ENCODE measurements around the gene CLDN6. TPM values are rescaled to one million over a fixed set of nuclear protein-coding genes. Genes with fewer than 3 reads are reported as not detected.

CLDN6 gene
- total RNA-seq, 2 donors from 2014 or later = not detected

- no peaks in the 10 kb centered on the region for H3K9me3 ChIP-seq (ENCODE audit: control insufficient read depth, low read length, poor library complexity, severe bottlenecking)
- Mint-ChIP-seq H3K4me1 (peaks cover 18% of the 10 kb centered on the region), H3K4me3 (peak overlapping the region; percentile 84), H3K27me3 (no peaks in the 10 kb centered on the region), H3K36me3 (ENCODE audit: low read depth) (no peaks in the 10 kb centered on the region), H3K27ac (no peak overlapping the region)
- no peak for ATAC-seq
- DNase-seq = no peak
Observed at GRCh38 chr16:3008690-3009037, 9.3 kb downstream of the CLDN6 start.

GRCh38 chr16:3007957-3008689 is 9.9 kb downstream of the CLDN6 start:
- Mint-ChIP-seq H3K27ac (no peak overlapping the region), H3K4me1 (peaks cover 18% of the 10 kb centered on the region), H3K27me3 (no peaks in the 10 kb centered on the region), H3K36me3 (ENCODE audit: low read depth) (no peaks in the 10 kb centered on the region), H3K4me3 (peak overlapping the region; percentile 84)
- H3K9me3 ChIP-seq (ENCODE audit: control insufficient read depth, low read length, poor library complexity, severe bottlenecking) = no peaks in the 10 kb centered on the region
- DNase-seq (no peak), ATAC-seq (no peak)

- DNase-seq (no peak), ATAC-seq (no peak)
- Mint-ChIP-seq H3K27ac (no peak overlapping the region), H3K4me1 (peaks cover 18% of the 10 kb centered on the region), H3K36me3 (ENCODE audit: low read depth) (no peaks in the 10 kb centered on the region), H3K4me3 (peak overlapping the region; percentile 84), H3K27me3 (no peaks in the 10 kb centered on the region)
- H3K9me3 ChIP-seq (ENCODE audit: control insufficient read depth, low read length, poor library complexity, severe bottlenecking) = no peaks in the 10 kb centered on the region
Observed at GRCh38 chr16:3007059-3007956, 10.7 kb downstream of the CLDN6 start.

- H3K36me3 Mint-ChIP-seq (ENCODE audit: low read depth) = no peaks in the 10 kb centered on the region
- DNase-seq (no peak), ATAC-seq (no peak)
- peaks cover 18% of the 10 kb centered on the region for H3K4me1 Mint-ChIP-seq
- peaks cover 7% of the 10 kb centered on the region for H3K27me3 Mint-ChIP-seq
- H3K4me3 Mint-ChIP-seq = peak overlapping the region; percentile 79
- no peak overlapping the region for H3K27ac Mint-ChIP-seq
- no peaks in the 10 kb centered on the region for H3K9me3 ChIP-seq (ENCODE audit: control insufficient read depth, low read length, poor library complexity, severe bottlenecking)
Observed at GRCh38 chr16:3004781-3005284, 13.2 kb downstream of the CLDN6 start.

- ATAC-seq = no peak
- DNase-seq = no peak
- Mint-ChIP-seq H3K27me3 (peaks cover 10% of the 10 kb centered on the region), H3K27ac (no peak overlapping the region), H3K4me1 (peaks cover 18% of the 10 kb centered on the region), H3K36me3 (ENCODE audit: low read depth) (no peaks in the 10 kb centered on the region), H3K4me3 (no peak overlapping the region)
- H3K9me3 ChIP-seq (ENCODE audit: control insufficient read depth, low read length, poor library complexity, severe bottlenecking) = no peaks in the 10 kb centered on the region
Observed at GRCh38 chr16:3004319-3004718, 13.7 kb downstream of the CLDN6 start.

GRCh38 chr16:3003582-3004270 is 14.3 kb downstream of the CLDN6 start:
- Mint-ChIP-seq H3K36me3 (ENCODE audit: low read depth) (no peaks in the 10 kb centered on the region), H3K4me1 (peaks cover 17% of the 10 kb centered on the region), H3K27ac (no peak overlapping the region), H3K4me3 (peak overlapping the region; percentile 85), H3K27me3 (peaks cover 15% of the 10 kb centered on the region)
- DNase-seq = peak; percentile 90 to 94 (median 91)
- no peaks in the 10 kb centered on the region for H3K9me3 ChIP-seq (ENCODE audit: control insufficient read depth, low read length, poor library complexity, severe bottlenecking)
- ATAC-seq = peak; percentile 99

GRCh38 chr16:3001316-3001715 is 16.7 kb downstream of the CLDN6 start:
- no peaks in the 10 kb centered on the region for H3K4me1 Mint-ChIP-seq
- DNase-seq (no peak), ATAC-seq (no peak)
- no peak overlapping the region for H3K4me3 Mint-ChIP-seq
- no peak overlapping the region for H3K27ac Mint-ChIP-seq
- peaks cover 15% of the 10 kb centered on the region for H3K27me3 Mint-ChIP-seq
- no peaks in the 10 kb centered on the region for H3K9me3 ChIP-seq (ENCODE audit: control insufficient read depth, low read length, poor library complexity, severe bottlenecking)
- H3K36me3 Mint-ChIP-seq (ENCODE audit: low read depth) = no peaks in the 10 kb centered on the region

GRCh38 chr16:3000540-3000939 is 17.4 kb downstream of the CLDN6 start:
- Mint-ChIP-seq H3K36me3 (ENCODE audit: low read depth) (no peaks in the 10 kb centered on the region), H3K27ac (no peak overlapping the region), H3K4me3 (no peak overlapping the region), H3K27me3 (peaks cover 15% of the 10 kb centered on the region), H3K4me1 (no peaks in the 10 kb centered on the region)
- ATAC-seq (no peak), DNase-seq (no peak)
- H3K9me3 ChIP-seq (ENCODE audit: control insufficient read depth, low read length, poor library complexity, severe bottlenecking) = no peaks in the 10 kb centered on the region

GRCh38 chr16:2999929-3000328 is 18.1 kb downstream of the CLDN6 start:
- H3K4me1 Mint-ChIP-seq = no peaks in the 10 kb centered on the region

GRCh38 chr16:2996298-2996697 is 21.7 kb downstream of the CLDN6 start:
- H3K36me3 Mint-ChIP-seq (ENCODE audit: low read depth) = no peaks in the 10 kb centered on the region
- DNase-seq (no peak), ATAC-seq (no peak)
- H3K9me3 ChIP-seq (ENCODE audit: control insufficient read depth, low read length, poor library complexity, severe bottlenecking) = no peaks in the 10 kb centered on the region
- no peak overlapping the region for H3K27ac Mint-ChIP-seq
- H3K4me1 Mint-ChIP-seq = no peaks in the 10 kb centered on the region
- H3K4me3 Mint-ChIP-seq = no peak overlapping the region
- H3K27me3 Mint-ChIP-seq = peaks cover 15% of the 10 kb centered on the region

More at GRCh38 chr16:2999929-3000328, 18.1 kb downstream of the CLDN6 start:
- ATAC-seq = no peak
- Mint-ChIP-seq H3K27ac (no peak overlapping the region), H3K4me3 (no peak overlapping the region), H3K27me3 (peaks cover 15% of the 10 kb centered on the region), H3K36me3 (ENCODE audit: low read depth) (no peaks in the 10 kb centered on the region)
- H3K9me3 ChIP-seq (ENCODE audit: control insufficient read depth, low read length, poor library complexity, severe bottlenecking) = no peaks in the 10 kb centered on the region
- no peak for DNase-seq

- Mint-ChIP-seq H3K4me1 (no peaks in the 10 kb centered on the region), H3K27ac (no peak overlapping the region), H3K36me3 (ENCODE audit: low read depth) (no peaks in the 10 kb centered on the region), H3K27me3 (no peaks in the 10 kb centered on the region), H3K4me3 (no peak overlapping the region)
- no peak for ATAC-seq
- H3K9me3 ChIP-seq (ENCODE audit: control insufficient read depth, low read length, poor library complexity, severe bottlenecking) = no peaks in the 10 kb centered on the region
- no peak for DNase-seq
Observed at GRCh38 chr16:2992383-2993081, 25.5 kb downstream of the CLDN6 start.

- no peak for ATAC-seq
- H3K27me3 Mint-ChIP-seq = no peaks in the 10 kb centered on the region
- H3K36me3 Mint-ChIP-seq (ENCODE audit: low read depth) = no peaks in the 10 kb centered on the region
- DNase-seq = no peak
- H3K27ac Mint-ChIP-seq = no peak overlapping the region
- H3K9me3 ChIP-seq (ENCODE audit: control insufficient read depth, low read length, poor library complexity, severe bottlenecking) = no peaks in the 10 kb centered on the region
- no peaks in the 10 kb centered on the region for H3K4me1 Mint-ChIP-seq
- H3K4me3 Mint-ChIP-seq = no peak overlapping the region
Observed at GRCh38 chr16:2991566-2992261, 26.3 kb downstream of the CLDN6 start.
